Measurements from ENCODE around the gene SLC66A1. TPM values are rescaled to one million over a fixed set of nuclear protein-coding genes. Genes with fewer than 3 reads are reported as not detected.

The SLC66A1 gene
- total RNA-seq, 1 donor from 2014 or later = 18.8 TPM

DNA sequence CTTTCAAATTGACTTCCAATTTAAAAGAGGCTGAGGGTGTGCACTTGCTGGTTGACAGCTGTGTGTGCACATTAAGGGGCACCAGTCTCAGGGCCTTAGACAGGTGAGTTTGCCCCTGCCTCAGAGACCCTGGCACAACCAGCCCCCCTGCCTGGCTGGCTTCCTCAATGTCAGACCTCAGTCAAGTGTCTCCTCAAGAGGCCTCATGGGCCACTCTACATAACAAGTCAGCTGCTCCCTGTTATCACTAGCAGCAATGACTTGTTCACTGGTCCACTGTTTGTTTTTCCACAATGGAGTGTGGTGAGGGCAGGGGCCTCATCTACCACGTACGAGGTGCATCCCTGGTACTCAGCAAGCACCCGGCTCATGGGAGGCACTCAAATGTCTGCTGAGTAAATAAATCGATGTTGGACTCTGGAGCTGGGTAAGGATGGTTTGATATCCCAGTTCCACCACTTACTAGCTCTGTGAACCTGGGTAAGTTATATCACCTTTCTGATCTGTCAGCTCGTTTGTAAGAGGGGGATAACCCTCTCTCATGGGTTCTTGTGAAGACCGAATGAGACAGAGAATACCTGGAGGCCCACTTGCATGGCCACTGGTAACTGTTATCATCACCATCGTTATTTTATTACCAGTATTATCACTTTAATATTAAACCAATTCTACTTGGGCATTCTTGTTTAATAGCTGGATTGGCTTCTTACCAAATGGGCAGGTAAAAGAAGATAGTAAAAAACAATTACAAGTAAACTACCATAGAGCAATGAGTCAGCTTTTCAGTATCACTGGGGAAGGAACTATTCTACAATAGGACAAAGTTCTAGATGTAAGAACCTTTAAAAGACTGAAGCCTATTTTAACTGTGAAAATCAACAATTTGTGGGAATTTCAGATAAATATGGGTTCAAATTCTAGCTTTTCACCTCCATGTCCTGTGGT, 64.6 kb downstream of the SLC66A1 start:
- Mint-ChIP-seq H3K9me3 (ENCODE audit: low read depth) (peaks cover 3% of the 10 kb centered on the region), H3K4me1 (ENCODE audit: low read depth) (no peaks in the 10 kb centered on the region), H3K4me3 (ENCODE audit: unreplicated experiment) (no peak overlapping the region), H3K27me3 (ENCODE audit: low read depth) (no peaks in the 10 kb centered on the region), H3K27ac (ENCODE audit: unreplicated experiment) (no peak overlapping the region), H3K36me3 (ENCODE audit: low read depth) (peaks cover 31% of the 10 kb centered on the region)
- no peak for DNase-seq (ENCODE audit: low spot score)
- TF ChIP-seq, protein P1, sequence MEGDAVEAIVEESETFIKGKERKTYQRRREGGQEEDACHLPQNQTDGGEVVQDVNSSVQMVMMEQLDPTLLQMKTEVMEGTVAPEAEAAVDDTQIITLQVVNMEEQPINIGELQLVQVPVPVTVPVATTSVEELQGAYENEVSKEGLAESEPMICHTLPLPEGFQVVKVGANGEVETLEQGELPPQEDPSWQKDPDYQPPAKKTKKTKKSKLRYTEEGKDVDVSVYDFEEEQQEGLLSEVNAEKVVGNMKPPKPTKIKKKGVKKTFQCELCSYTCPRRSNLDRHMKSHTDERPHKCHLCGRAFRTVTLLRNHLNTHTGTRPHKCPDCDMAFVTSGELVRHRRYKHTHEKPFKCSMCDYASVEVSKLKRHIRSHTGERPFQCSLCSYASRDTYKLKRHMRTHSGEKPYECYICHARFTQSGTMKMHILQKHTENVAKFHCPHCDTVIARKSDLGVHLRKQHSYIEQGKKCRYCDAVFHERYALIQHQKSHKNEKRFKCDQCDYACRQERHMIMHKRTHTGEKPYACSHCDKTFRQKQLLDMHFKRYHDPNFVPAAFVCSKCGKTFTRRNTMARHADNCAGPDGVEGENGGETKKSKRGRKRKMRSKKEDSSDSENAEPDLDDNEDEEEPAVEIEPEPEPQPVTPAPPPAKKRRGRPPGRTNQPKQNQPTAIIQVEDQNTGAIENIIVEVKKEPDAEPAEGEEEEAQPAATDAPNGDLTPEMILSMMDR (IDR thresholded peaks at IDR 0.05) = no peak

DNA sequence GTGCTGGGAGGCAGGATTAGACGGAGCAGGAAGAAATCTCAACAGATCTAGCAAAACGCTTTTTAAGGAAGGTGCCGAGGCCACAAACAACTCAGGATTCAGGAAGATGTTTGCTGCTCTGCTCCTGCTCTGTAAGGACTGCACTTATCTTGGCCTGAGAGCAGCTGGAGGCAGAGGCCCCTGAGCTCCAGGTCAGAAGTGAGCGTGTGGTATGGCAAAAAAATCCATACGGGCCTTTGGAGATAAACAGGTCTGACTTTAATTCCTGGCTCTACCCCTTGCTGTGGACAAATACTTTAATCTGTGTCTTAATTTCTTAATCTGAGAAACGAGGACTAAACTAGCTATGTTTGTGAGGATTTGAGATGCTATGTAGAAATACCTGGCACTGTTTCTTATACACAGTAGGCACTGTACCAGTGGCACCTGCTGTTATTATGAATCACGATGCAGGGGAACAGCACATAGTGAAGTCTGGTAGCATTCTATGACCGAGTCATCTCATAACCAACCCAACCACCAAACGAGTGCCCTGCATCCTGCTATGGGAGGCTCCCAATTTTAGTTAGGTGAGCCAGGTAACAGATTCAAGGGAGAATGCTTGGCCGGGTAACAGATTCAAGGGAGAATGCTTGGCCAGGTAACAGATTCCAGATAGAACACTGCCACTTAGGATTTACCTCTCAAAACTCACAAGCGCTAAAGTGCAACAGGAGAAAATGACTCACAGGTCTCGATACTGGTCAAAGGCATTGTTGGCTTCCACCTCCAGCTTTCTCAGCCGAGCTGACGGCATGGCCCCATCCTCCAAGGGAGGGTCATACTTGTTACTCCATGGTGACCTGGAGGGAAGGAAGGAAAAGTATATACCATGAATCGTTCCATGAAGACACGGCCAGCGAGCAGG, 65.9 kb downstream of the SLC66A1 start:
- no peaks in the 10 kb centered on the region for H3K4me1 Mint-ChIP-seq (ENCODE audit: low read depth)
- DNase-seq (ENCODE audit: low spot score) = no peak
- H3K27ac Mint-ChIP-seq (ENCODE audit: unreplicated experiment) = no peak overlapping the region
- TF ChIP-seq, protein P1 (IDR thresholded peaks at IDR 0.05) = no peak
- H3K9me3 Mint-ChIP-seq (ENCODE audit: low read depth) = peaks cover 3% of the 10 kb centered on the region
- no peaks in the 10 kb centered on the region for H3K27me3 Mint-ChIP-seq (ENCODE audit: low read depth)
- H3K4me3 Mint-ChIP-seq (ENCODE audit: unreplicated experiment) = no peak overlapping the region
- peaks cover 31% of the 10 kb centered on the region for H3K36me3 Mint-ChIP-seq (ENCODE audit: low read depth)

Other genes with a start within 250 kb of the SLC66A1 start
- gene UBR4, start 102.1 kb upstream of the SLC66A1 start, total RNA-seq = 133 to 144 TPM (median 135 TPM) in 3 replicates
- 51.9 to 55.6 TPM (median 55.2 TPM) in 3 replicates for gene EMC1, start 60.8 kb upstream of the SLC66A1 start, total RNA-seq
- gene MRTO4, start 60.5 kb upstream of the SLC66A1 start, total RNA-seq = 16.2 to 20.4 TPM (median 17.7 TPM) in 3 replicates
- 0.45 to 1.5 TPM (median 0.51 TPM) in 3 replicates for gene AKR7A3, start 23.6 kb upstream of the SLC66A1 start, total RNA-seq
- gene AKR7A2, start 182 bp upstream of the SLC66A1 start, total RNA-seq = 46.6 to 48.9 TPM (median 47.1 TPM) in 3 replicates
- gene CAPZB, start 173.2 kb downstream of the SLC66A1 start, total RNA-seq = 285 to 353 TPM (median 352 TPM) in 3 replicates